GM18870 (cell line): ENCODE data around the gene TXNDC11.

Source experiments
- ATAC-seq: cut with Tn5 transposase; IDR thresholded peaks from one replicate; pipeline ENCODE4 v1.9.1; 2021; ENCODE audit warnings: moderate library complexity; ENCODE audit not compliant: unreplicated experiment

Gene TXNDC11

DNA sequence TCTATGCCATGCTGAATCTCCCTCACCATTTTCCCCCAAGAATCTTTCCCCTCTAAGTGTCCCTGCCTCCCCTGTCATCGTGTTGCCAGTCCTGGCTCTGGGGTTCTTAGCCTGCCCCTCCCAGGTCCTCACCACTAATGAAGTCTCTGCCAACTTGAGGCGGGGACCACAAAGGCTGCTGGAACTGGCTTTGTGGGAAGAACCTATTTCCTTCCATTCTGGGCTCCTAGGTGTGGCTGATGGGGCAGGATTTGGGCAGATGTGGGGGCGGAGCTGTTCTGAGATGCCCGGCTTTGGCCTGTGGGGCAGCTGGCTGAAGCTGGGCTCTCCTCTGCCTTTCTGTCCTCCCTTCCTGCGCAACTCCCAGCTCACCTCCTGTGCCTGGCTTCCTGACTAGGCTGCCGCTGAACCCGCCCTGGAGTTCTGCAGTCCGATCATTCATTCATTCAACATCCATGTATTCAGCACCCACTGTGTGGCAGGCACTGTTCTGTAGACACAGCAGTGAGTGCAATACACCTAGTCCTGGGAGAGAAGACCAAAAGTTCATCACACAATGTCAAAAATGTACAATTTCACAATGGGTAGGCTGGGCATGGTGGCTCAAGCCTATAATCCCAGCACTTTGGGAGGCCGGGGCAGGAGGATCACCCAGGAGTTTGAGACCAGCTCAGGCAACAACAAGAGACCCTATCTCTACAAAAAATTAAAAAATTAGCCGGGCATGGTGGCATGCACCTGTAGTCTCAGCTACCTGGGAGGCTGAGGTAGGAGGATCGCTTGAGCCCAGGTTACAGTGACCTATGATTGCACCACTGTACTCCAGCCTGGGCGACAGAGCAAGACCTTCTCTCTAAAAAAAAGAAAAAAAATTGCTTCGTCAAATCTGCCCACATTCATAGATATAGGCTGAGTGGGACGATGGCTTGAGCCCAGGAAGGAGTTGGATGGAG lies 76.3 kb downstream of the TXNDC11 start:
- no peak for ATAC-seq

DNA sequence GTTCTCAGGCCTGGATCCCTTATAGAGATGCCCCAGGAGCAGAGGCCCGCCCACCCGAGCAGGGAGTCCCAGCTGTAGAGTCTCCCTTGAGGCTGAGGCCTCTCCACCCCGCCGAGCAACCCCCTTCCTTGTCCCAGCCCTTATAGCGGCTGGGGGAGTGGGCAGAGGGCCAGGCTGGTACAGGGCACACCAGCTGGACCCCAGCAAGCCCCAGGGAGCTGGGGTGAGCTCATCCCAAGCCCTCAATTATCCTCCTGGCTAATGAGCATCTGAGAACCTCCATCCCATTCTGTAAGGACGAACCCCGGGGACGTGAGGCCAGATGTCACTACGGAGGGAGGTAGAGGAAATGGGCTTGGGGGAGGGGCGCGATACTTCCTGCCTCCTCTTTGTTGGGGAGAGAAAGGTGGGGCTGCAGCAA lies 77.6 kb downstream of the TXNDC11 start:
- ATAC-seq = no peak

GRCh38 chr16:11662582-11662981 lies 80.1 kb downstream of the TXNDC11 start:
- ATAC-seq = no peak

DNA sequence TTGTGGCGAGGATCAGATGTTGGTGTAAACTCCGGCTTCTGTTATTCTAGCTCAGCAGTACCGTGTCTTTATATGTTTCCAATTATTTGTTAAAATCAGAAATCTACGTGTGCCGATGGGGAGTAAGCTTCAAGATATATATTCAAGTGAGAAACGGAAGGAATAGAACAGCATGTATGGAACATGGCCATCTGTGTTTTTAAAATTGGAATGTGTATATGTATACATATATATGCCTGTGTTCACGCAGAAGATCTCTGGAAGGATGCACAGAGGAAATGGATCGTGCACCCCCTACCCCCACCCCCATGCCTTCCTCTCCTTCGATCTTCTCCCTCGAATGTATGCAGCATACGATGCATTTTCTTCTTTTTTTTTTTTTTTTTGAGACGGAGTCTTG lies 82.1 kb downstream of the TXNDC11 start:
- ATAC-seq = no peak

DNA sequence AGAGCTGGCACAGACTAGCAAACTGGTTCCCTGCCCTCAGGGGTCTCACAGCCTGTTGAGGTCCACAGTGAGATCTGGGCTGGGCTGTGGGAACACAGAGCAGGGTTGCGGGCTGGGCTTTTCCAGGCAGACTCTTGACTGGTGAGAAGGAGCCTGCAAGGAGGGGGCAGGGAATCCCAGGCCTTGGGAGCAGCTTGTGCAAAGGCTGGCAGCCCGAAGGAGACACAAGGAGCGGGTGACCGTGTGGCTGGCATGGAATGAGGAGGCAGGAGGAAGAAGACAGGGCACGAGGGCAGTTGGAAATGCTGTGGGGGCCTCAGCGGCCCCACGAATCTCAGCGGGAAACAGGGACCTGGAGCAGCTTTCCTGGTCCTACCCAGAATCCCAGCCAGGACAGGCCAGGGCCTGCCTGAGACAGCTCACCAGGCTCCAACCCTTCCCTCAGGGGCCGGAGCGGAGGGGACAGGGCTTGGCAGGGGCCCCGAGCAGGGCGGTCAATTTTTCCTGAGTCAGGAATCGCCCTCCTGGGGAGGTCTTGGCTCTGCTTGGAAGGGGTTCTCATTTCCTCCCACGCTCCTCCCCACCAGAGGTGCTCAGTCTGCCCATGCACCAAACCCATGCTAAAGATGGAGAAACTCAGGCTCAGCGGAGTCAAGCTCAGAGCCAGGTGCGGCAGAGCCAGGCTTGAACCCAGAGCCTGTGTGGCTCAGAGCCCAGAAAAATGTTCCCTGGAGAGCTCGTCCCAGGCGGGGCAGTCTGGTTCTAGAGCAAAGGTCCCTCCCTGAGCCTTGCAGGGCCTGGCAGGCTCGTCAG lies 83.6 kb downstream of the TXNDC11 start:
- no peak for ATAC-seq

- no peak for ATAC-seq
Measured at GRCh38 chr16:11657556-11657955, 85.1 kb downstream of the TXNDC11 start.

GRCh38 chr16:11655655-11656054 lies 87.0 kb downstream of the TXNDC11 start:
- no peak for ATAC-seq

DNA sequence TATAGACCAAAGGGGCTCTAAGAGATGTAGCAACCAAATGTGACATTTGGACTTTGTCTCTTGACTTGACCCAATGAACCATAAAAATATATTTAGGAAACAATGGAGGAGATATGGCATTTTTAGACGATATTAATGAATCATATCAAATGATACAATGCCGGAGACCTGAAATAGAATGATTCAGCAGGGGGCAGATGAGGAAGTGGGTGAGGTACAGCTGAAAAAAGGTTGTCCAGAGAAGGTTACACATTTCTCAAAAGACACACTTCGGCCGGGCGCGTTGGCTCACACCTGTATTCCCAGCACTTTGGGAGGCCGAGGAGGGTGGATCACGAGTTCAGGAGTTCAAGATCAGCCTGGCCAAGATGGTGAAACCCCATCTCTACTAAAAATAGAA lies 90.9 kb downstream of the TXNDC11 start:
- no peak for ATAC-seq

GRCh38 chr16:11650641-11651591 lies 91.7 kb downstream of the TXNDC11 start:
- ATAC-seq = no peak

DNA sequence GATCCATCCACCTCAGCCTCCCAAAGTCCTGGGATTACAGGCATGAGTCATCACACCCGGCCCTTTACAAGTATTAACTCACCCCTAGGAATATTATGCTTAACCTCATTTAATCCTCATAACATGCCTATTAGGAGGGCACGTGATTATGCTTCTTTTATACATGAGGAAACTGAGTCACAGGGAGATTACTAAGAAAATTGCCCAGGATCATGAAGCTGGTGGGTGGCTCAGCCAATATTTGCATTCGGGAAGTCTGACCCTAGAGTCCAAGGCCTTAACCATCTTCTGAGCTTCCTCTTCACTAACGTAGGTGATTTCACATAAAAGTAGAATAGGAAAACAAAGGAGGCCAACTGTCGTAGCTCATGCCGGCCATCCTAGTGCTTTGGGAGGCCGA lies 93.4 kb downstream of the TXNDC11 start:
- no peak for ATAC-seq

DNA sequence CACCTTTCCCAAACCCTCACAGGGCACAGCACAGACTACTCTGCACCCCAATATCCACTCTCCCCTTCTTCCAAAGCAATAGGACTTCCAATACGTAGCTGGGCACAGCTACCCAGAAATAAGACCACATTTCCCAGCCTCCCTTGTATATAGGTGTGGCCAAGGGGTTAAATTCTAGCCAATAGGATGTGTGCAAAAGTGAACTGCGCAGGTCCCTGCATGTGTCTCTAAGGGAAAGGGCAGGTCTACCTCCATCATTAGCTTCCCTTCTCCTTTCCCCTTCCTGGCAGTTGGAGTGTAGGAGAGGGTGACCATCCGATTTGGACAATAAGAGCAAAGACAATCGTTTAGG lies 99.9 kb downstream of the TXNDC11 start:
- ATAC-seq = no peak

GRCh38 chr16:11640987-11641817 lies 101.5 kb downstream of the TXNDC11 start:
- ATAC-seq = no peak

- no peak for ATAC-seq
Measured at GRCh38 chr16:11639925-11640899, 102.4 kb downstream of the TXNDC11 start.

GRCh38 chr16:11639008-11639562 lies 103.6 kb downstream of the TXNDC11 start:
- no peak for ATAC-seq

GRCh38 chr16:11638140-11638539 lies 104.5 kb downstream of the TXNDC11 start:
- no peak for ATAC-seq

GRCh38 chr16:11637320-11637719 lies 105.3 kb downstream of the TXNDC11 start:
- no peak for ATAC-seq

DNA sequence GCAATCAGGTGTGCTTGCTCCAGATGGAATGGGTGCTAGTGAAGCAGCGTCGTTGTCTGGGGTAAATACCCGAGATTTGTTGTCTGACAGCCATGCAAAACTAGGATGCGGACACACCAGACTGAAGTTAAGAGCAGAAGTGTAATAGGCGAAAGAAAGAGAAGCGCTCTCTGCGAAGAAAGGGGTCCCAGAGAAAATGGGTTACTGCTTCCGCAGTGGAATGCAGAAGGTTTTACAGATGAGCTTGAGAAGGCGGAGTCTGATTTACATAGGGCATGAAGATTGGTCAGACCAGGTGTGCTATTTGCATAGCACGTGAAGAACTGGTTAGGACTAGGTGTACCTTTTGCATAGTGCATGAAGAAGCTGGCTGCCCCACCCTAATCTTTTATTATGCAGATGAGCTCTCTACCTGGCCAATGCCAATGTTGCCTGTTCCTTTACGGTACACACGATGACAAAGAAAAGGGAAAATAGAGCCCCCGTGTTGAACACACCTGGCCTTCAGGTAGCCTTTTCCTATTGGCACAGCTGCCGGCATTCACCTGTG lies 106.4 kb downstream of the TXNDC11 start:
- no peak for ATAC-seq

DNA sequence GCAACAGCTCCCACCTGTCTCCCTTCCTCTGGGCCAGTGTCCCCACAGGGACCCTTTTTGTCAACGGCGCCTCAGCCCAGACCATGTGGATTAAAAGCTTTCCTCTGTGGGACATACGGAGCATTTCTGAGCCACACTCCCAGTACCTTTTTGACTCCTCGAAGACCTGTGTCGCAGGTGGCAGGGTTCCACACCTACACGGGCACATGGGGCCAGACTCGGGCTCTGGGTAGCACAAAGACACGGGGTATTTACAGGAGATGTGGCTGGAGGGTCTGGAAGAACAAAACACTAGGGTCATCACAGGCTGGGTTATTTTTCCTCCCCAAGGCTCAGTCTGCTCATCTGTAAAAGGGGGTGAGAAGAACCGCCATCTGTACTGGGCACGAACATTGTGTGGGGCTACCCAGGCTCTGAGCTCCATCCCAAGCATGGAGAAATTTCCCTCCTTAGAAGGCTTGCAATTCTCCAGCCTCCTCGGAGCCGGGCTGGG lies 106.9 kb downstream of the TXNDC11 start:
- ATAC-seq = no peak
